ENCODE data around the gene MPDZ. TPM values are rescaled to one million over a fixed set of nuclear protein-coding genes. Genes with fewer than 3 reads are reported as not detected.
A peak's percentile ranks its signal among the peaks of the same experiment; 100 is the strongest.

The MPDZ gene
- total RNA-seq, 4 donors from 2014 or later, result 52.9 to 84.6 (median 78.5) TPM

DNA sequence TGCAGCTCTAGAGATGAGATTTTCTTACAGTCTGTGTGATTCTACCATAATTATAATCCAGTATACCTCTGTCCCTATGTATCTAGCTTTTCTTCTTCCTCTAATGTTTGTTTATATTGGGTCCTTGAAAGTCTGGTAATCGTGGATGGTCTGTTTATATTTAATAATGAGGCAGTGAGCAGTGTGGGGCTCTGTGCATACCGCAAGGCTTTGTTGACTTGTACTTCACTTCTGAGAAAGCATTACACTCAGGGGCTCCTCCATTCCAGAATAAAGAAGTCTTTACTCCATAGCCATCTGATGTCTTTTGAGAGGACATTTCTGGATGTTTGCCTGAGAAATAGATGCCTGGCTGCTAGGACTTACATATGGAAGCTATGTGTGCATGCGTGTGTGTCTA, 4.5 kb upstream of the MPDZ start:
- Histone ChIP-seq H3K4me3 (no peak overlapping the region), H3K9me3 (no peaks in the 10 kb centered on the region), H3K27ac (no peak overlapping the region), H3K36me3 (no peaks in the 10 kb centered on the region), H3K4me1 (peaks cover 0 to 6% of the 10 kb centered on the region in 2 donors), H3K27me3 (no peaks in the 10 kb centered on the region)
- TF ChIP-seq POLR2A (IDR thresholded peaks at IDR 0.05), result no peak
- TF ChIP-seq, protein P1, sequence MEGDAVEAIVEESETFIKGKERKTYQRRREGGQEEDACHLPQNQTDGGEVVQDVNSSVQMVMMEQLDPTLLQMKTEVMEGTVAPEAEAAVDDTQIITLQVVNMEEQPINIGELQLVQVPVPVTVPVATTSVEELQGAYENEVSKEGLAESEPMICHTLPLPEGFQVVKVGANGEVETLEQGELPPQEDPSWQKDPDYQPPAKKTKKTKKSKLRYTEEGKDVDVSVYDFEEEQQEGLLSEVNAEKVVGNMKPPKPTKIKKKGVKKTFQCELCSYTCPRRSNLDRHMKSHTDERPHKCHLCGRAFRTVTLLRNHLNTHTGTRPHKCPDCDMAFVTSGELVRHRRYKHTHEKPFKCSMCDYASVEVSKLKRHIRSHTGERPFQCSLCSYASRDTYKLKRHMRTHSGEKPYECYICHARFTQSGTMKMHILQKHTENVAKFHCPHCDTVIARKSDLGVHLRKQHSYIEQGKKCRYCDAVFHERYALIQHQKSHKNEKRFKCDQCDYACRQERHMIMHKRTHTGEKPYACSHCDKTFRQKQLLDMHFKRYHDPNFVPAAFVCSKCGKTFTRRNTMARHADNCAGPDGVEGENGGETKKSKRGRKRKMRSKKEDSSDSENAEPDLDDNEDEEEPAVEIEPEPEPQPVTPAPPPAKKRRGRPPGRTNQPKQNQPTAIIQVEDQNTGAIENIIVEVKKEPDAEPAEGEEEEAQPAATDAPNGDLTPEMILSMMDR (IDR thresholded peaks at IDR 0.05), result no peak
- no peak for DNase-seq
- intact Hi-C loops (cut with DNase I; ENCODE audit: low total_unique reads), result no loop called here

DNA sequence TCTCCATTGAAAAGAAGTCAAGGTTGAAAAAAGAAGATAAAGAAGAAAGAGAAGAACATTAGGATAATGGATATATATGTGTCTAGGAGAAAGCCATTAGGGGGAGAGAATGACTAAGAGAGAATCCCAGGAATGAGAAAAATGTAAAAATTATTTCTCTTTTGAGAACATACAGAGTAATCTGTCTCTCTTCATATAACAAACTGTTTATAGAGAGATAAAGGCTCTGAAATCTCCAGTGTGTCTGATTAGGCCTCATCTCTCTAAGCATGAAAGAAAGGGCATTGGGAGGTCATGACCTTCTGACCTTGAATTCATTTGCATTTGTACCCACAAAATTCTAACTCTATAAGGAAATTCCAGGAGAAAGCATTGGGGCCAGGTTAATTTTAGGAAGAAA, 3.5 kb upstream of the MPDZ start:
- Histone ChIP-seq H3K27me3 (no peaks in the 10 kb centered on the region), H3K36me3 (no peaks in the 10 kb centered on the region), H3K9me3 (no peaks in the 10 kb centered on the region), H3K4me3 (no peak overlapping the region), H3K27ac (no peak overlapping the region), H3K4me1 (peaks cover 0 to 6% of the 10 kb centered on the region in 2 donors)
- TF ChIP-seq, protein P1 (IDR thresholded peaks at IDR 0.05), result no peak
- TF ChIP-seq POLR2A (IDR thresholded peaks at IDR 0.05), result no peak
- DNase-seq, result no peak
- intact Hi-C loops (cut with DNase I; ENCODE audit: low total_unique reads), result no loop called here

DNA sequence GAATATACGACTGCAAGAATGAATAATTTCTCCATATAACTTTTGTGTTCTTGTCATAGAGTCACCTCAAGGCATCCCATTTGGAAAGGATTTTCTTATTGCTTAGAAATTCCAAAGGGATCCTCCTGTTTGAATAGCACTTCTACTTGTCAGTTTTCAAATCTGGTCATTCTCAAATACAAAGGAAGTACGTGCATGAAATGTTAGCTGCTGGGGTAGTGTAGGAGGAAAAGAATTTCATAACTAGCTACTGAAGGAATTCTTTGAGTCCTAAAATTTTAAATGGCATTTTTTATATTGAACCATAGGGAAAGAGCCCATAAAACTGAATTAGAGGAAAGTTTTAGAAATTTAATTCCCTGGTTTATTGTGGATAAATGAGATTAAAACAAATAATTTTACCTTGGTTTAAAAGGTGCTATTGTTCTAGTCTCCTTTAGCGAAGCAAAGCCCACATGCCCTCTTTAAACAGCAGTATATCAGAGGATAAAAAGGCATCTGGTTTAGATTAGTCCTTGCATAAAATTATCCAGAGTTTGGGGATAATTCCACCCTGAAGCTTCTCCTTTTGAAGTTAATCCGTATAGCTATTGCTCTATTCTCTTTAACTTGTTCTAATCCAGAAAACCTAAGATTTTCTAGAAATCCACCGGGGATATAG, 2.0 kb upstream of the MPDZ start:
- H3K4me3 ChIP-seq, result no peak overlapping the region
- peak overlapping the region; percentile 12 to 96 for H3K27ac ChIP-seq
- H3K4me1 ChIP-seq, result peaks cover 0 to 6% of the 10 kb centered on the region in 2 donors
- no peak for DNase-seq
- no peaks in the 10 kb centered on the region for H3K9me3 ChIP-seq
- no peak for TF ChIP-seq POLR2A (IDR thresholded peaks at IDR 0.05)
- TF ChIP-seq, protein P1 (IDR thresholded peaks at IDR 0.05), result no peak
- intact Hi-C loops (cut with DNase I; ENCODE audit: low total_unique reads), result no loop called here
- H3K36me3 ChIP-seq, result no peaks in the 10 kb centered on the region
- H3K27me3 ChIP-seq, result no peaks in the 10 kb centered on the region

DNA sequence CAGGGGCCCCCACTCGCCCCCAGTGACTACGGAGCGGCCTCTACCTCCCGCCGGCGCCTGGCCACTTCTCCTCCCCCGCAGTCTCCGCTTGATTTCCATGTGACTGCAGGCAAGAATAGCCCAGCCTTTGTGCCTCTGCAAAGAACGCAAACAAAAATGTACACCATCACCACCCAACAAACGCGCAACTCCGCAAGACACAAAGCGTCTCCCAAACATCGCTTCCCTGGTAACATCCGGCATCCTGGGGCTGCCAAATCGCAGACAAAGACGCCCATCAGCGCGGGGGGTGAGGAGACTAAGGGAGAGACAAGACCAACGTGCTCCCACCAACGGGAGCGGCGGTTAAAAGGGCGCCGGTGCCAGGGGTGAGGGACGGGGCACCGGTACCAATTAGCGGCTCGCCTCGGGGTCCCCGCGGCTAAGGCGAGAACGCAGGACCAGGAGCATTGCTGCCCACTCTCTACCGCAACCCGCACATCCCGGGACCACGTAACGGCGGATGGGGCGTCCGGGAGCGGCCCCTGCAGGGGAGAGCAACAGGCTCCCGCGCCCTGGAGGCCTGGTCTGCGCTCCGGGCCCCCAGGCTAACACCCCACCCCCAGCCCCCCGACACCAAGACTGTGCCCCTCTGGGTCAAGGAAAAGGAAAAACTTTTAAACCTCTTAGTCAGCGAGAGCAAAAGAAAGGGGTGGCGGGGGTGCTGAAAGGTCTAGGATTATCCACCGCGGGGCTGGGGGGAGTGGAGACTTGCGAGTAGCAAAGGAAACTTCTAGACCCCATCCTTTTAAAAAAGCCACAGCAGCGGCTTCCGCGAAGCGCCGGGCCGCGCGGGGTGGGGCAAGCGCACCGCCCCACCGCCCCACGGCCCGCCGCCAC, 885 bp downstream of the MPDZ start:
- TF ChIP-seq, protein P1 (IDR thresholded peaks at IDR 0.05), result peak in 2 of 4 experiments; percentile 9 to 42
- TF ChIP-seq POLR2A (IDR thresholded peaks at IDR 0.05), result no peak
- no peaks in the 10 kb centered on the region for H3K9me3 ChIP-seq
- no peaks in the 10 kb centered on the region for H3K27me3 ChIP-seq
- peak overlapping the region; percentile 96 to 98 for H3K27ac ChIP-seq
- peak; percentile 73 for DNase-seq
- intact Hi-C loops (cut with DNase I; ENCODE audit: low total_unique reads), result no loop called here
- H3K36me3 ChIP-seq, result no peaks in the 10 kb centered on the region
- peak overlapping the region; percentile 63 to 81 for H3K4me3 ChIP-seq
- peaks cover 3 to 6% of the 10 kb centered on the region in 2 donors for H3K4me1 ChIP-seq

DNA sequence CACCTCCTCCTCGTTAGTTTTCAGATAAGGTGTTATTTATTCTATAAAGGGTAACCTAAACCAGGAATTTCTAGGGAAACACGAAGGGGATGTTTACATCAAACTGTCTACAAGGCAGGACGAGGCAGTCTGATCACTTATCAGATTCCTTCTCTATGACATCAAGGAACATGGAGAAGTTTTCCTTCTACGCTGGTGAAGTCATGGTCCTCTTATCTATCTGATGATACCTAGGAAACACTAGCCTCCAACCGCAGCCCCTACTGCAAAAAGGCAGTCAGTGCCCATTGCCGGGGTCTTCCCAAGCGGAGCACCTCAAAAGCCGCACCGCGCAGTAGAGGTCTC, 1.5 kb downstream of the MPDZ start:
- intact Hi-C loops (cut with DNase I; ENCODE audit: low total_unique reads), result no loop called here
- Histone ChIP-seq H3K27me3 (no peaks in the 10 kb centered on the region), H3K27ac (peak overlapping the region; percentile 96 to 98), H3K4me3 (peak overlapping the region; percentile 63 to 81), H3K4me1 (peaks cover 3 to 6% of the 10 kb centered on the region in 2 donors), H3K36me3 (no peaks in the 10 kb centered on the region), H3K9me3 (no peaks in the 10 kb centered on the region)
- TF ChIP-seq, protein P1 (IDR thresholded peaks at IDR 0.05), result no peak
- no peak for TF ChIP-seq POLR2A (IDR thresholded peaks at IDR 0.05)
- DNase-seq, result no peak
